DND-41 (cell line): ENCODE measurements around the gene ATP6V1B1.

ENCODE experiments used
- ATAC-seq: fragments of 200-7000 bp; cut with Tn5 transposase; 3 replicates; pipeline ENCODE4 v1.9.1; 2021; ENCODE audit warnings: low read depth; ENCODE audit not compliant: insufficient read depth
- DNase-seq: peaks from one replicate; pipeline ENCODE4 v3.0.0-alpha.2; 2020
- H2AFZ ChIP-seq: 2 replicates; pipeline ENCODE4 v1.6.0; 2012; ENCODE audit warnings: low read depth, low read length
- H3K27ac ChIP-seq: 2 replicates; pipeline ENCODE4 v1.5.1; 2012; ENCODE audit warnings: low read length, inconsistent platforms
- H3K27me3 ChIP-seq: fragments of 200-600 bp; sonication (generic); 2 replicates; pipeline ENCODE4 v1.6.0; 2012; ENCODE audit warnings: low read length, mild to moderate bottlenecking, inconsistent platforms; ENCODE audit not compliant: insufficient read depth, poor library complexity
- H3K36me3 ChIP-seq: 2 replicates; pipeline ENCODE4 v1.5.1; 2012; ENCODE audit warnings: low read length, inconsistent platforms; ENCODE audit not compliant: insufficient read depth
- H3K4me1 ChIP-seq: 2 replicates; pipeline ENCODE4 v1.5.1; 2012; ENCODE audit warnings: mild to moderate bottlenecking, low read length; ENCODE audit not compliant: insufficient read depth
- H3K4me2 ChIP-seq: 2 replicates; pipeline ENCODE4 v1.6.0; 2012; ENCODE audit warnings: mild to moderate bottlenecking, moderate library complexity, low read length, inconsistent platforms; ENCODE audit not compliant: insufficient read depth
- H3K4me3 ChIP-seq, 2 experiments: fragments of 200-600 bp in 1 of 2; shearing (Covaris generic) in 1 of 2; 2 replicates each; pipeline ENCODE4 v1.5.1; 2012 to 2016; ENCODE audit warnings: inconsistent platforms in 2 of 2, low read length in 2 of 2, mild to moderate bottlenecking in 2 of 2, low read depth in 1 of 2, moderate library complexity in 1 of 2
- H3K79me2 ChIP-seq: 2 replicates; pipeline ENCODE4 v1.6.0; 2012; ENCODE audit warnings: low read length, inconsistent platforms; ENCODE audit not compliant: insufficient read depth
- H3K9ac ChIP-seq: 2 replicates; pipeline ENCODE4 v1.6.0; 2012; ENCODE audit warnings: low read depth, mild to moderate bottlenecking, inconsistent platforms, low read length, moderate library complexity
- H3K9me3 ChIP-seq: 2 replicates; pipeline ENCODE4 v1.5.1; 2012; ENCODE audit warnings: low read length, moderate library complexity, mild to moderate bottlenecking, inconsistent platforms; ENCODE audit not compliant: insufficient read depth, severe bottlenecking
- H4K20me1 ChIP-seq: 2 replicates; pipeline ENCODE4 v1.6.0; 2012; ENCODE audit warnings: low read length; ENCODE audit not compliant: insufficient read depth
- EZH2 ChIP-seq: IDR thresholded peaks from 3 replicates; pipeline ENCODE4 v1.6.1; 2012; ENCODE audit warnings: borderline replicate concordance, low read depth, mild to moderate bottlenecking, moderate library complexity, low read length, inconsistent platforms; ENCODE audit not compliant: severe bottlenecking
- TF ChIP-seq, protein P1 (sequence below): IDR thresholded peaks from 2 replicates; pipeline ENCODE4 v1.5.1; 2012; ENCODE audit warnings: borderline replicate concordance, low read length, moderate library complexity, mild to moderate bottlenecking; ENCODE audit not compliant: poor library complexity, severe bottlenecking; ENCODE audit errors: extremely low read depth

The ATP6V1B1 gene

GRCh38 chr2:70984228-70984575 lies 48.5 kb downstream of the ATP6V1B1 start:
- Histone ChIP-seq H3K4me1 (no peaks in the 10 kb centered on the region), H3K4me2 (no peak overlapping the region), H3K79me2 (no peaks in the 10 kb centered on the region), H3K9me3 (no peaks in the 10 kb centered on the region), H3K9ac (no peak overlapping the region), H3K36me3 (peaks cover 45% of the 10 kb centered on the region), H3K27ac (no peak overlapping the region), H4K20me1 (peaks cover 3% of the 10 kb centered on the region; the same call in 1 of the 2 replicates), H2AFZ (no peak overlapping the region), H3K4me3 (no peak overlapping the region), H3K27me3 (no peaks in the 10 kb centered on the region)
- DNase-seq (no peak), ATAC-seq (no peak)
- TF ChIP-seq, protein P1, sequence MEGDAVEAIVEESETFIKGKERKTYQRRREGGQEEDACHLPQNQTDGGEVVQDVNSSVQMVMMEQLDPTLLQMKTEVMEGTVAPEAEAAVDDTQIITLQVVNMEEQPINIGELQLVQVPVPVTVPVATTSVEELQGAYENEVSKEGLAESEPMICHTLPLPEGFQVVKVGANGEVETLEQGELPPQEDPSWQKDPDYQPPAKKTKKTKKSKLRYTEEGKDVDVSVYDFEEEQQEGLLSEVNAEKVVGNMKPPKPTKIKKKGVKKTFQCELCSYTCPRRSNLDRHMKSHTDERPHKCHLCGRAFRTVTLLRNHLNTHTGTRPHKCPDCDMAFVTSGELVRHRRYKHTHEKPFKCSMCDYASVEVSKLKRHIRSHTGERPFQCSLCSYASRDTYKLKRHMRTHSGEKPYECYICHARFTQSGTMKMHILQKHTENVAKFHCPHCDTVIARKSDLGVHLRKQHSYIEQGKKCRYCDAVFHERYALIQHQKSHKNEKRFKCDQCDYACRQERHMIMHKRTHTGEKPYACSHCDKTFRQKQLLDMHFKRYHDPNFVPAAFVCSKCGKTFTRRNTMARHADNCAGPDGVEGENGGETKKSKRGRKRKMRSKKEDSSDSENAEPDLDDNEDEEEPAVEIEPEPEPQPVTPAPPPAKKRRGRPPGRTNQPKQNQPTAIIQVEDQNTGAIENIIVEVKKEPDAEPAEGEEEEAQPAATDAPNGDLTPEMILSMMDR = no peak
- TF ChIP-seq EZH2 = no peak

DNA sequence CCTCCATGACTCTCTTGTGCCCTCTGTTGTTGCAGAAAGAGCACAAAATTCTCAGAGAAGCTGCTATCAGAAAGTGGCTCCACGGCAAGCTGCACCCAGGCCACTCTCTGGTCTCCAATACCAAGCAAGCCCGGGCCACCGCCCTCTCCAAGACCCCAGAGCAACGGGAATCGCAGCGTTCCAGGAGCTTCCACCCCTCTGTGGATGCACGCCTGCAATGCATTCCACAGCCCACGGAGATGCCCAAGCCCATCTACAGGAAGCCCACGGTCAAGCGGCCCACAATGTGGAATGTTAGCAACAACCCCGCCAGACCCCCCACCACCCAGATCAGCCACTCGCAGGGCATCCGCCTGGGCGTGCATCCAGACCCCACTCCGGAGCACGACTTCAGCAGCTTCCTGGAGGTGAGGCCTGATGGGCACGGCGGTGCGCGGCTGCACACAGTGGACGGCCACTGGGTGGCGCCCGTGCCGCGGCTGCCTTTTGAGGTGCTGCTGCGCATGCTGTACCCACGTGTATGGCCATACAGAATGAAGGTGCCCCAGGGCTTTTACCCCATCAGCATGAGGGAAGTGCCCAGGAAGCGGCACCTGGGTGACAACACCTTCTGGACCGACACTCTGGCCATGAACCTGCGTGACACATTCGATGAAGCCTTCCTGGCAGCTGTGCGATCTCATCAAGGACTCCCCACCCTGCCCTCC lies 49.0 kb downstream of the ATP6V1B1 start:
- Histone ChIP-seq H3K4me2 (no peak overlapping the region), H3K79me2 (no peaks in the 10 kb centered on the region), H3K4me1 (no peaks in the 10 kb centered on the region), H3K27ac (no peak overlapping the region), H3K9ac (no peak overlapping the region), H3K27me3 (no peaks in the 10 kb centered on the region), H3K9me3 (no peaks in the 10 kb centered on the region), H2AFZ (no peak overlapping the region), H3K4me3 (no peak overlapping the region), H4K20me1 (peaks cover 7% of the 10 kb centered on the region), H3K36me3 (peaks cover 50% of the 10 kb centered on the region)
- TF ChIP-seq, protein P1 = peak; percentile 61
- no peak for TF ChIP-seq EZH2
- DNase-seq = no peak
- peak; percentile 63 for ATAC-seq

DNA sequence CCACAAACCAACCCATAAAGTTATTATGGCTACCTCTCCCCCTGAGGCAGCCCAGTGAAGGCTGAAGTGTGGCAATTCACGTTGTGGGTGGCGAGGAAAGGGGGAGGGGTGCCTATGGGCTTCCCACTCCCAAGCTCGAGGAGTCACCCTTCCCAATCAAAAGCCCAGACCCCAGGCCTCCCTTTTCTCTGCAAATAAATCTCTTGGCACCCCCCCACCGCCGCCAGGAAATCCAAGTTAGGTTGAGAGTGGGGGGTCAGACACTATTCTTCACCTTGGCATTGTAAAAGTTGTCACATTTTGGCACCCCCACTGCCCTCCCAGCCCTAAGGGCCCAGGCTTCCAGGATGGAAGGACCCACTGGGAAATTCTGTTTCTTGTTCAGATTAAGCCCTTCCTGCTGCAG lies 49.6 kb downstream of the ATP6V1B1 start:
- no peak overlapping the region for H3K4me2 ChIP-seq
- peaks cover 3% of the 10 kb centered on the region; the same call in 1 of the 2 replicates for H3K79me2 ChIP-seq
- H3K27ac ChIP-seq = no peak overlapping the region
- no peak overlapping the region for H3K9ac ChIP-seq
- DNase-seq (no peak), ATAC-seq (no peak)
- peaks cover 9% of the 10 kb centered on the region for H4K20me1 ChIP-seq
- TF ChIP-seq, protein P1 = no peak
- TF ChIP-seq EZH2 = no peak
- H2AFZ ChIP-seq = no peak overlapping the region
- no peaks in the 10 kb centered on the region for H3K9me3 ChIP-seq
- H3K27me3 ChIP-seq = no peaks in the 10 kb centered on the region
- no peaks in the 10 kb centered on the region for H3K4me1 ChIP-seq
- H3K4me3 ChIP-seq = no peak overlapping the region
- peaks cover 55% of the 10 kb centered on the region for H3K36me3 ChIP-seq

GRCh38 chr2:70985956-70986355 lies 50.3 kb downstream of the ATP6V1B1 start:
- Histone ChIP-seq H4K20me1 (peaks cover 14% of the 10 kb centered on the region), H3K4me2 (no peak overlapping the region), H3K4me1 (no peaks in the 10 kb centered on the region), H3K27ac (no peak overlapping the region), H3K4me3 (no peak overlapping the region), H2AFZ (no peak overlapping the region), H3K79me2 (peaks cover 6% of the 10 kb centered on the region; the same call in 1 of the 2 replicates), H3K27me3 (no peaks in the 10 kb centered on the region), H3K9ac (no peak overlapping the region), H3K9me3 (no peaks in the 10 kb centered on the region), H3K36me3 (peaks cover 61% of the 10 kb centered on the region)
- no peak for TF ChIP-seq EZH2
- TF ChIP-seq, protein P1 = no peak
- ATAC-seq (no peak), DNase-seq (no peak)
